ENCODE results near the gene CNN3. TPM values are rescaled to one million over a fixed set of nuclear protein-coding genes. Genes with fewer than 3 reads are reported as not detected.
A peak's percentile ranks its signal among the peaks of the same experiment; 100 is the strongest.

Gene CNN3
- total and polyA plus RNA-seq, 12 donors, result 28.0 to 108 (median 62.5) TPM

- H3K36me3 ChIP-seq, result no peaks in the 10 kb centered on the region
- DNase-seq (no peak), ATAC-seq (peak in 2 of 8 donors; percentile 20 to 25)
- no peak for TF ChIP-seq CTCF (IDR thresholded peaks at IDR 0.05)
- intact Hi-C loops (cut with DNase I), result no loop called here
- no peak overlapping the region for H3K4me3 ChIP-seq
- H3K4me1 ChIP-seq, result peaks cover 0 to 43% (median 29%) of the 10 kb centered on the region in 9 donors
- WGBS, 2 donors, result 42 to 57% methylated on average over 6 of the region's 6 CpGs
- H3K27me3 ChIP-seq, result no peaks in the 10 kb centered on the region
- no peaks in the 10 kb centered on the region for H3K9me3 ChIP-seq
- peak overlapping the region in 6 of 10 donors; percentile 4 to 68 (median 24) for H3K27ac ChIP-seq
Measured at GRCh38 chr1:94971491-94971924, 44.6 kb upstream of the CNN3 start.

GRCh38 chr1:94970783-94971182, 43.9 kb upstream of the CNN3 start:
- no peak for DNase-seq
- Histone ChIP-seq H3K9me3 (no peaks in the 10 kb centered on the region), H3K27ac (peak overlapping the region in 7 of 10 donors; percentile 4 to 68 (median 19)), H3K27me3 (no peaks in the 10 kb centered on the region), H3K4me3 (no peak overlapping the region), H3K36me3 (no peaks in the 10 kb centered on the region), H3K4me1 (peaks cover 0 to 43% (median 29%) of the 10 kb centered on the region in 9 donors)
- WGBS, 2 donors, result 83 to 86% methylated on average over 2 of the region's 2 CpGs
- TF ChIP-seq CTCF (IDR thresholded peaks at IDR 0.05), result no peak
- no peak for ATAC-seq
- intact Hi-C loops (cut with DNase I), result no loop called here

- Histone ChIP-seq H3K27ac (no peak overlapping the region), H3K4me1 (peaks cover 0 to 35% (median 22%) of the 10 kb centered on the region in 9 donors), H3K9me3 (no peaks in the 10 kb centered on the region), H3K27me3 (no peaks in the 10 kb centered on the region), H3K36me3 (no peaks in the 10 kb centered on the region), H3K4me3 (no peak overlapping the region)
- 97% methylated on average over 6 of the region's 6 CpGs for WGBS, 2 donors
- intact Hi-C loops (cut with DNase I), result no loop called here
- no peak for TF ChIP-seq CTCF (IDR thresholded peaks at IDR 0.05)
- ATAC-seq (no peak), DNase-seq (no peak)
Measured at GRCh38 chr1:94969137-94969536, 42.2 kb upstream of the CNN3 start.

GRCh38 chr1:94966033-94966432, 39.1 kb upstream of the CNN3 start:
- no peak for TF ChIP-seq CTCF (IDR thresholded peaks at IDR 0.05)
- WGBS, 2 donors, result 83 to 93% methylated on average over 1 of the region's 1 CpG
- DNase-seq, result no peak

More at GRCh38 chr1:94966033-94966432, 39.1 kb upstream of the CNN3 start:
- Histone ChIP-seq H3K36me3 (no peaks in the 10 kb centered on the region), H3K9me3 (no peaks in the 10 kb centered on the region), H3K27me3 (no peaks in the 10 kb centered on the region), H3K4me3 (no peak overlapping the region), H3K4me1 (peaks cover 2 to 31% (median 20%) of the 10 kb centered on the region in 9 donors), H3K27ac (no peak overlapping the region)
- no peak for ATAC-seq
- intact Hi-C loops (cut with DNase I), result no loop called here
